NCI-H2107 treated with DMSO at 0.1 percent for 48 hours (cell line): ENCODE results near the gene GPR155.
"Not testable (repeated sequence)": the region's sequence is repeated elsewhere in the genome, so short reads cannot be mapped to it uniquely, and the experiment has no call there.

ENCODE experiments used
- DNase-seq: peaks from one replicate; lab custom pipeline; 2025; ENCODE audit not compliant: unreplicated experiment; lab: John Stamatoyannopoulos, UW

The GPR155 gene

DNA sequence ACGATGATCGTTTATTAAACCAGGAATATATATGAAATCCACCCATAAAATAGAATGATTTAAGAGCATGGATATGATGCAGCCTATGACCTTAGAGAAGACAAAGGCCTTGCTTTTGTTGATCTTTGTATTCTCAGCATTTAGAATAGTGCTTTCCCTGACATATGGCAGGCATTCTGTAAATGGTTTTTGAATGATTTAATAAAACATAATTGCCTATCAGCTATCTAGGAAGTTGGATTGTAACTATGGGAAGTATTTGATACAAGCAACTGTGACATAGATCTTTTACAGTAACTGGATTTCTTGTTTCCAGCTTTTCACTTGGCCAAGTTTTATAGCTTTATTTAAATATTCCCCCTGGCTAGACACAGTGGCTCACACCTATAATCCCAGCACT is 5.1 kb upstream of the GPR155 start:
- no peak for DNase-seq

DNA sequence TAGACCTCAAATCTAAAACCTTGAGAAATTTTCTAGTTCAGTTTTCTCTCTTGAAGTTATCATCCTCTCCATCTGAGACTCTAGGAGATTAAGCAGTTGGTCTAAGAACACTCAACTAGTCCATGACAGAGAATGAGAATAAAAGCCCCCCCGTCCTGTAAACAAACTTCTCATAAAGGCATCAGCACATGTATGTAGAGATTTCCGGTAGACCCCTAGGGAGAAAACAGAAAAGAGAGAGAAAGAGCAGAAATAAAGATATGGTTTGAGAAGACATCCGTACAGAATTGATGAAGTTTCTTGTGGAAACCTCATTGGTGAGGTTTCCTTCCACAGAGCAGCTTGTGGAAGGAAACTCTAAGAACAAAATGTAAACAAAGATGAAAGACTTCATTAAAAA is 3.2 kb upstream of the GPR155 start:
- no peak for DNase-seq

DNA sequence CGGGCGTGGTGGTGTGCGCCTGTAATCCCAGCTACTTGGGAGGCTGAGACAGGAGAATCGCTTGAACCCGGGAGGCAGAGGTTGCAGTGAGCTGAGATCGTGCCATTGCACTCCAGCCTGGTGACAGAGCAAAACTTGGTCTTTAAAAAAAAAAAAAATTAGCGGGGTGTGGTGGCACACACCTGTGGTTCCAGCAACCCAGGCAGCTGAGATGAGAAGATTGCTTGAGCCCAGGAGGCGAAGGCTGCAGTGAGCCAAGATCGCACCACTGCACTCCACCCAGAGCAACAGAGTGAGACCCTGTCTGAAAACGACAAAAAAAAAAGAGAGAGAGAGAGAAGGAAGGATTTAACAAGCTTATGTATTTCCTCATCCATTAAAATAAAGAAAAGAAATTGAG is 2.7 kb upstream of the GPR155 start:
- not testable (repeated sequence) for DNase-seq

DNA sequence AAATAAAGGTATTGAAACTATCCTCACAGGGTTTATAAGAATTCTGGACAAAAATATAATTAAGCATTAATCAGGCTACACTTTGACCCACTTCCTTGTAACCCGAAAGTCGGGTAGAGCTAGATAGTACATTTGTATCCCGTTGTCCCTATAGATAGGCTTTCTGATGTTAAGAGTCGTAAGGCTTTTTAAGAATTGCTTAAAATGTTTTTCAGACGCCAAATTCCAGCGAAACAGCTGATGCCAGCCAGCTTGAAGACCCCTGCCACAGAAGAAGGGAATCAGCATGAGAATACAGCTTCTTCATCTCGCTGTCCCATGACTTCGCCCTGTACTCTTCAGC is 962 bp upstream of the GPR155 start:
- no peak for DNase-seq

DNA sequence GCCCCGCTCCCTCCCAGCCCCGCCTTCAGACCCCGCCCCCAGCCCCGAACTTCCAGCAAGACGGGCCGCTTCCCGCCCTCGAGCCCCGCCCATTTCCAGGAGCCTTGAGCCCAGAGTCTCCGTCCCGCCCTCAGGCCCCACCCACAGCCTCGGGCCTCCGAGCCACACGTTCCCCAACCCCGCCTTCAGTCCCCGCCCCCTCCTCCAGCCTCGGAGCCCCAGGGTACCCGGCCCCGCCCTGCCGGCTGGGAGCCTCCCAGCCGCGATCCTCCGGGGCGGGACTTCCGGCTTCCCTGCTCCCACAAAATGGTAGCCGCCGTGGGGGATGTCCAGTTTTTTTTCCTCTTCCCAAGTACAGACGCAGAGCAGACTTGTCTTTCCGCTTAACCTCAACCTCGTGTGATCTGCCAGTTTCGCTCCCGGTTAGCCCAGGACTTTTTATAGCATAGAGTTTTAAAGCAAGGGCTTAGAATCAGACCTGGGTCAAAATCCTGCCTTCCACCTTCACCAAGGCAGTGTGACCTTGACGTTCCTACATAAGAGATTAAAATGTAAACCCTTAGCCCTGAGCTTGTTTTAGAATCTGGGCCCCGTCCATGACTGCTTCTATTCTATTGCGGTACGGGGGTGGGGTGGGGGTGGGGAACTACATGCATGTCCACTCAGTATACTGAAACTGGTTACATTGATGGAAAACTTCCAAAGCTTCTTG is 435 bp upstream of the GPR155 start:
- peak; percentile 93 for DNase-seq

DNA sequence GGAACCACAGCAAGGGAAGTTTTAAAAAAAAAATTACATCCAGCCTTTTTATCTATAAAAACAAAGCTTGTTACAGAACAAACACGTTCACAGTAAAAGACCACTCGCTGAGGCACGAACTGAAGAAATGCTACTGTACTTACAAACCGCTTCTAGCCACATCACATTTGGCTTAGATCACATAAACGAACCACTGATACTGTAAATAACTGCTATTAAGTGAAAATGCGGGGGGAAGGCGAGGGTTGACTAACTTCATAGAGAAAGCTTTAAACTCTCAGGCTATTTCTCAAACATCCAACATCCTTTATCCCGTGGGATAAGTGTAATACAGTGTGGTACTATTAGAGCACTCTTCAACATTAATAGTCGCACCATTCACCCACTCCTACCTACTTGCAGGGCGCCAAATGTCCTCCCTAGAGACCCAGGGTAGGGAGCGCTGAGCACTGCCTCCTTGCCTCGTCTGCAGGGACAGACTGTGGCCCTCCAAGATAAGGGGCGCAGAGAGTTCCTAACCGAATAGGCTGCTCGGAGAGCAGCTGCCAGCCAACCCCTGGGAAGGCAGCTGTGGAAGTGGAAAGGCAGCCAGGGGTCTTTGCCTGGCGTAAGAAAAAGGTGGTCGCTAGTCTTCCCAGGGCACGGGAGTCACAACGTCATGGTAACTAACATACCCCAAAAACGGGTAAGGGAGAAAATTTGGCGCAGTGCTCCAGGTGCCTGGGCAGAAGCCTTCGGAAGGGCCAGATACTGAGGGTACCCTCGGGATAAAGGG is 854 bp downstream of the GPR155 start:
- peak; percentile 22 for DNase-seq

DNA sequence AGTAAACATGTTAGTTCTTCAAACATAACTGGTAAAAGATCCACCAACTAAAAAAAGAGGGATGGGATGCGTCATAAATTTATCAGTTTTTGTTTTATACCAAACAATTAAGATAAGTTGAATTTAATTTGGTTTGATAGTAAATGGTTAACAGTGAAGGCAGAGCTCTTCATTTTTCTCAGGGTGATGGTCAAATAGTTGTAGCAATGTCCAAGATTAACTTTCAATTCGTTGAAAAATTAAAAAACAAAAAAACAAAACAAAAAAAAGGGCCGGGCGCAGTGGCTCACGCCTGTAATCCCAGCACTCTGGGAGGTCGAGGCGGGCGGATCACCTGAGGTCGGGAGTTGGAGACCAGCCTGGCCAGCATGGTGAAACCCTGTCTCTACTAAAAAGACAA is 1.8 kb downstream of the GPR155 start:
- DNase-seq = not testable (repeated sequence)

DNA sequence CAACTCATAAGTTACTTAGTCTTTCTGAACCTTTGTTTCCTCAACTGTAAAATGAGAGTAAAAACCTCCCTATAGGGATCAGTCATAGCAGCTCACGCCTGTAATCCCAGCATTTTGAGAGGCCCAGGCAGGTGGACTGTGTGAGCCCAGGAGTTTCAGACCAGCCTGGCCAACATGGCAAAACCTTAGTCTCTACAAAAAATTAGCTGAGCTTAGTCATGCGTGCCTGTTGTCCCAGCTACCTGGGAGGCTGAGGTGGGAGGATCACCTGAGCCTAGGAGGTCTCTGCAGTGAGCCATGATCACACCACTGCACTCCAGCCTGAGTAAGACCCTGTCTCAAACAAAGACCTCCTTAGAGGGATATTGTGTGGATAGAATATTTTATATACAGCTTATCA is 2.3 kb downstream of the GPR155 start:
- DNase-seq = no peak

DNA sequence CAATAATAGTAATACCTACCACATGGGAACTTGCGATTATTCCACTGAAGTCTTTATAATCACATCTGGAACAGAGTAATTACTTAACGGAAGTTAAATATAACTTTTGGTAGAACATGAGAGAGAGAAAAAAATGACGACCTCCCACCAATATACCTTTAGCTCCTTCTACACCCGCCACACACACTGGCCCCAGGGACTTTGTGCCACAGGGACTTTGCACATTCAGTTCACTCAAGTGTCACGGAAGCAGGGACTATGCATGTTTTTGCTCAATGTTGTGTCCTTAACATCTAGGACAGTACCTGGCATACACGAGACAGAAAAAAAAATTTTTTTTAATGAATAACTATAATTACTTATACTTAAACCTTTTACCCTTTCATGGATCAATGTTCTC is 4.0 kb downstream of the GPR155 start:
- no peak for DNase-seq

DNA sequence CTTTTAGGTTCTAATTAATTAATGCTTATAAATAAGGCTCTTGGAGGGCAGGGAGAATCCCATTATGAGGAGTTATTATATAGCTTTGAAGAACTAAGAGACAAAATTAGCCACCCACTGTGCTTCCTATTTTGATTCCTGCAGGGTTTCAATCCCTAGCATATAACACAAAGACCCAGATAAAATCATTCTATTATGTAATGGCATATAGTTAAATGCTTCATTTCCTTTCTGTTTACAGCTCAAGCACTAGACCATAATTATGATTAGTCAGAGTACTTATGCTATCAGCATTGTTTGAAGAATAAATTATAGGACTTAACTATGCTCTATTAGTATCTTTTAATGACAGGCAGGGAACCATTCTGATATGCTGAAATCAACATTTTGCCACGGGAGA is 9.1 kb downstream of the GPR155 start:
- no peak for DNase-seq

DNA sequence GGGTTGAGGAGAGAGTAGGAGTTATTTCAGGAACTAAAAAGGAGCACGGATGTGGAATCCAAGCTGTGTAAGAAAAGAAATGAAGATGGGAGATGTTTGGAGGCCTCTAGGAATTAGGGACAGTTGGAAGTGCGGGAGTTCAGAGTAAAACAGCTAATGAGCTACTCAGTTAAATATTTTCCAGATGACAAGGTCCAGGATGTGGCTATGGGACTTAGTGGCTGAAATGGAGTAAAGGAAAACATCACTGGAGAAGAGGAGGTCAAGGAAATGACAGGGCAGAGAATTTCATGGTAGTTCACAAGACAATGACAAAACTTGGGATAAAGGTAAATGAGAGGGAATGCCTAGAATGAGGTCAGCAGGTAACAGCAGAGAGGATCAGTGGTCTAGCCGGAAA is 13.0 kb downstream of the GPR155 start:
- no peak for DNase-seq

DNA sequence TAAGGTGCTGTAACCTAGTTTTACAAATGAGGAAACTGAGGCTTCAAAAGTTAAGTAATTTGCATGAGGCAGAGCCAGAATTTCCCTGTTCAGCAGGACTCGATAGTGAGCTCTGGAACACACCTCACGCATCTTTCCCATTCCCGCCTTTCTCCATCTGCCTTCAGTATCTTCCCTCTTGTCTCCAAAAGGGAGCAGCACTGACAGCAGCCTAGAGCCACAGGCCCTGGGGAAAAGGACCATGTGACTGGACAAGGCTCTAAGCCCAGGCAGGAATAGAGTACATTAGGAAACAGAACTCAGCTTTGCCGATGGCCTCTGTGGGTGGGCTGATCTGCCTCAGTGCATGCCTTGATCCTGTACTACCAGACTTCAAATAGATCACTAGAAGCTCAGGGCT is 21.5 kb downstream of the GPR155 start:
- DNase-seq = no peak

DNA sequence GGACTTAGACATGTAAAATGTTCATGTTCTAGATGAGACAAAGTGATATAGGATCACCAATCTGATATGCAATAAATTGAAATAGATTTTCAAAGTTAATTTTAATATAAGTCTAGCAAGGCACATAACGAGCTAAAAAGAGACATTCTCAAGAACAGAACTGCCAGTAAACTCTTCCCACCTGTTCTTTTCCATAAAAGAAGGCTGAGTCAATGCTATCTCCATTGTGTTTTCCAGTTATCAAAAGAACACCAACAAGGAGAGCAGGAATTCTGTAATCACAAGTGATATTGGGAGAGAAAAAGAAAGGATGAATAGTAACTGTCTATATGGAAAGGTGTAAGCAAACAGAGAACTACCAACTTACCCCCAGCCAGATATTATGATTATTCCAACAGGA is 25.6 kb downstream of the GPR155 start:
- no peak for DNase-seq

DNA sequence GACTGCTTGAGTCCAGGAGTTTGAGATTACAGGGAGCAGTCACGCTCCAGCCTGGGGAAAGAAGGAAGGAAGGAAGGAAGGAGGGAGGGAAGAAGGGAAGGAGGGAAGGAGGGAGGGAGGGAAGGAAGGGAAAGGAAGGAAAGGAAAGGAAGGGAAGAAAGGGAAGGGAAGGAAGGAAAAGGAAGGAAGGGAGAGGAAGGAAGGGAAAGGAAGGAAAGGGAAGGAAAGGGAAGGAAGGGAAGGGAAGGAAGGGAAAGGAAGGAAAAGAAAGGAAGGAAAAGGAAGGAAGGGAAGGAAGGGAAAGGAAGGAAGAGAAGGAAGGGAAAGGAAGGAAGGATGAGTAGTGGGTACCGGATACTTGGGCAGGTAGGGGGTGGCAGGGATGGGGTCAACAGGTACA is 32.3 kb downstream of the GPR155 start:
- DNase-seq = no peak

DNA sequence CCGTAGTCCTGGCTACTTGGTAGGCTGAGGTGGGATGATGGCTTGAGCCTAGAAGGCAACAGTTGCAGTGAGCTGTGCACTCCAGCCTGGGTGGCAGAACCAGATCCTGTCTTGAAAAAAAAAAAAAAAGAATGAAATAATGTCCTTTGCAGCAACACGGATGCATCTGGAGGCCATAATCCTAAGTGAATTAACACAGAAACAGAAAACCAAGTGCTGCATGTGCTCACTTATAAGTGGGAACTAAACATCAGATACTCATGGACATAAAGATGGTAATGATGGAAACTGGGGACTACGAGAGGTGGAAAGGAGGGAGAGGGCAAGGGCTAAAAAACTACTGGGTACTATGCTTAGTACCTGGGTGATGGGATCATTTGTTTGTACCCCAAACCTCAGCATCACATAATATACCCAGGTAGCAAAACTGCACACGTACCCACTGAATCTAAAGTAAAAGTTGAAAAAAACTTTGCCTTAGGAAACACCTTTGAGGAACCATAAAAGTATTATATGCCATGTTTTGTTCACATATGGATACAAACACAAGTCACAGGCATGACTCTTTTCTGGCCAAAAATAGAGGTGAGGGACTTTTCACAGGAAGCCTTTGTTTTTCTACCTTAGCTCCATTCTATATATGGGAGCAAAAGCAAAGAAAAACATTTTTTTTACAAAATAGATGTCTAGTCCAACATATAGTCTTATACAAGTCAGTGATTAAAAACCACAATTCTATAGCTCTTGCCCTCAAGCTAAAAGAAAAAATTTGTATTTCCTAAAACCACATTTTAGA is 36.6 kb downstream of the GPR155 start:
- no peak for DNase-seq

DNA sequence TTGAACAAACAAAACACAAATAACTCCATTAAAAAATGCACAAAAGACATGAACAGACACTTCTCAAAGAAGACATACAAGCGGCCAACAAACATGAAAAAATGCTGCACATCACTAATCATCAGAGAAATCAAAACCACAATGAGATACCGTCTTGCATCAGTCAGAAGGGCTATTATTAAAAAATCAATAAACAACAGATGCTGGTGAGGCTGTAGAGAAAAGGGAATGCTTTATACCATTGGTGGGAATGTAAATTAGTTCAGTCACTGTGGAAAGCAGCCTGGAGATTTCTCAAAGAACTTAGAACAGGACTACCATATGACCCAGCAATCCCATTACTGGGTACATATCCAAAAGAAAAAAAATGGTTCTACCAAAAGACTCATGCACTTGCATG is 37.8 kb downstream of the GPR155 start:
- no peak for DNase-seq

DNA sequence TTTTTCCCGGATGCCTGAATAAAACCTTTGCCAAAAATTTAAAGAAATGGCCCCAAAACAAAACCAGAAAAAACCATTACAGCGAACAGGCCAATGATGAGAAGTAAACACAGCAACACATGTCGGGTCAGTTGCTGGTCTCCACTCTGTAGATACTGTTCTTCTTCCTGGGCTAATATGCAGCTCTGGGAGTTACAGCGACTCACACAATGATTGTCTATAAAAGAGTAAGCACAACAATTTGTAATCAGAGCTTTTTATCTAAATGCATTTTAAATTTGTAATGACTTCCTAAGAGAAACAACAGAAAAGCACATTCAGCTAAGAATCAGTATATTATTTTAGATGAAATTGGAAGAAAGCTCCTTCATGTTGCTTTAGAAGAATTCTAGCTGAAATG is 40.3 kb downstream of the GPR155 start:
- DNase-seq = no peak

DNA sequence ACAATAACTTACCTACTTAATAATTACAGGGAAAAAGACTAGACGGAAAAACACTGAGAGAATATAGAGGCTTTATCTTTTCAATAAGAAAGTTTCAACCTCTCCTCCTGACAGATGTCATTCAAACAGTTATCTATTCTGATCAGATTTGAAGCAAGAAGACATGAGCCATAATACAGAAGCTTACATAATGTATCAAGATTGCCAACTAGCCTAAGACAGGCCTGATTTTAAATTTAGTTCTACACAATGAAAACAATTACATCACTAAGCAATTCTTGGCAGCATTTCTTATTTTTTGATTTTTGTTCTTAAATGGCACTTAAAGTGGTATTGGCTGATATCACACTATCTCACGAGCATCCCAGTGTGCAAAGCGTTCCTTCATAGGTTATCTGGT is 41.6 kb downstream of the GPR155 start:
- no peak for DNase-seq

DNA sequence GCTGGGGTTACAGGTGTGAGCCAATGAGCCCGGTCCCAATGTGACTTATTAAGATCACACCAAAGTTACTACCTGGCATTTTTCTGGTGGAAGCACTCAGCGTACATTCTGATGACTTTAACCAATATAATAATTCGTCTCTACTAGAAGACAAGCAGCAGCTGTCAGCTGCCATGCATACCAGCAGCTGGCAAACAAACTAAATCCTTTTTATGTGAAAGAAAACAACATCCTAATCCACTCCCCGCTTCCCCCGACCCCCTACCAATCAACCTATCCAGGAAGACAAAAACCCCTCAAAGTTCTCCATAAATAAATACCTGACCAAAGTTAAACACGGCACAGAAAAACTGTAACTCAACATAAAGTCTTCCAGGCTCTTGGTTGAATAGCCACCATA is 42.1 kb downstream of the GPR155 start:
- no peak for DNase-seq

DNA sequence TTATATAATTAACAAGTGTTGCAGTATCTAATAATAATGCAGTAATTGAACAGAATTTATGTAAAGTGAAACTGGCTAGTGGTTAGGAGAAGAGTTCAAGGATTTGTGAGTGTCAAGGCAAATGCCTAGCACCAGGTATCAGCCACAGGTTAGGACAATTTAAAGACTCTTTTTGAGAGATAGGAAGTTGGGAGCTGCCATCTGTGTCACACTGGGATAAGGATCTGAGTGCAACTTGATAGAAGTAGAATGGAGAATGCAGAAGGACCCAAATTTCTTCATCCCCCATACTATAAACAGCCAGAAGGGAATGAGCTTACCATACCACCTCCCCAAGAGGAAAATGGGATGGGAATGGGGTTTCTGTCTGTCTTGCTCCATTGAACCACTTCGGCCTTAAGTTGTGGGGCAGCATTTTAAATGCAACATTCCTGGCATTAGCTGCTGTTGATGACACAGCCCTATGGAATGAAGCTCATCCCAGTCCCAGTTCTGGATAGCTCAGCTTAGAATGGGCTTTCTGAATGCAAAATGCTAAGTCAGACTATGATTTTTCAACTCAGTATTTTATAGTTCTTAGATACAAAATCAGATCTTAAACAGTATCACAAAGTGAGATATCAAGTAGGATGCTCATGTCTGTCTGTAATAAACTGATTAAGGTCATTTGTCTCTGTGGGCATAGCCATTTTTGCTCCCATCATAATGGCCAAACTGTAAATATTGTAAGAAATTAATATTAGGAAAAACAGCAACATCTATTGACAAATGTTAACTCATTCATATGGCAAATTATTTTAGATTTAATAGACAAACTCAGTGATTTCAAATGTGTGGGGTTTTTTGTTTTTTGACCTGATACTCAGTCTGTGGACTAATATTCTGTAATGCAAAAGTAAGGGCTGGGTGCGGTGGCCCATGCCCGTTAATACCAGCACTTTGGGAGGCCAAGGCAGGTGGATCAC is 44.0 kb downstream of the GPR155 start:
- no peak for DNase-seq

DNA sequence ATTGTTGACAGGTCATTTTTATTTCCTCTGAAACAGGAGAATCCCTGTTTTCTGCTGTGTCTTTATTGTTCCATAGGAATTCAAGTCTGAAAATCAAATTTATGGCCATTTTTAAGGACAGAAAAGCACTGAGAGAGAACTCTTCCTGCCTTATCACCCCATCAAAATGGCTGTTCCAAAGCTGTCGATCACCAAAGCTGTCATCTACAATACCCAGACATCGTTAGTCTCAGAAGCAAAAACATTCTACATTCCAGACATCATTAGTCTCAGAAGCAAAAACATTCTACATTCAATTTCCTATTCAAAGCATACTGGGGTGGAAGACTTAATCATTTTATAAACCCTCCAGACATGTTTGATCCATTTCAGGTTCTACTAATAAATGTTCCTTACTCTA is 46.9 kb downstream of the GPR155 start:
- DNase-seq = no peak
